HEK293 (cell line): Measurements from ENCODE around the gene FSTL5.

ENCODE experiments used
- CTCF ChIA-PET: fragments of 350-600 bp; formaldehyde crosslinking; extraction: SDS; loops from one replicate; lab custom pipeline; 2021; ENCODE audit warnings: antibody characterized with exemption; lab: Yijun Ruan, JAX
- POLR2A ChIA-PET: fragments of 300-600 bp; formaldehyde crosslinking; extraction: SDS; loops from one replicate; lab custom pipeline; 2020; ENCODE audit warnings: antibody characterized with exemption, inconsistent platforms; lab: Yijun Ruan, JAX
- H3K27ac ChIP-seq: fragments of 200-500 bp; sonication (Bioruptor generic); 2 replicates; pipeline ENCODE4 v1.5.1; 2014; ENCODE audit warnings: low read depth, low read length, control low read depth, inconsistent platforms; ENCODE audit errors: extremely low read depth
- H3K36me3 ChIP-seq, 2 experiments: fragments of 200-500 bp in 1 of 2; sonication (Bioruptor generic) in 1 of 2; 1 replicate in 1 of 2; 2 replicates in 1 of 2; pipeline ENCODE4 v1.5.1; 2014 to 2017; ENCODE audit warnings: inconsistent platforms in 2 of 2, low read length in 2 of 2; ENCODE audit not compliant: control insufficient read depth in 2 of 2, insufficient read depth in 1 of 2
- H3K4me1 ChIP-seq: fragments of 200-500 bp; sonication (Bioruptor generic); 2 replicates; pipeline ENCODE4 v1.5.1; 2014; ENCODE audit warnings: mild to moderate bottlenecking, low read length, inconsistent platforms; ENCODE audit not compliant: control insufficient read depth, insufficient read depth
- H3K4me3 ChIP-seq: 2 replicates; pipeline ENCODE4 v1.5.1; 2011; ENCODE audit warnings: low read depth, mild to moderate bottlenecking, control low read depth, low read length, moderate library complexity
- H3K9me3 ChIP-seq: fragments of 200-500 bp; sonication (Bioruptor generic); 2 replicates; pipeline ENCODE4 v1.5.1; 2014; ENCODE audit warnings: low read depth, low read length, inconsistent platforms; ENCODE audit not compliant: control insufficient read depth, insufficient read depth
- ATF2 ChIP-seq: fragments of 450-650 bp; formaldehyde crosslinking; IDR thresholded peaks from 2 replicates; pipeline ENCODE4 v1.5.1; 2016; ENCODE audit warnings: missing biosample characterization, missing genetic modification characterization, low read depth
- EGR2 ChIP-seq: fragments of 450-650 bp; formaldehyde crosslinking; IDR thresholded peaks from 2 replicates; pipeline ENCODE4 v1.5.1; 2016; ENCODE audit warnings: low read depth, missing biosample characterization, missing genetic modification characterization
- FEZF1 ChIP-seq: fragments of 450-650 bp; formaldehyde crosslinking; IDR thresholded peaks from 2 replicates; pipeline ENCODE4 v1.5.1; 2016; ENCODE audit warnings: missing biosample characterization, missing genetic modification characterization
- OSR2 ChIP-seq: fragments of 450-650 bp; formaldehyde crosslinking; IDR thresholded peaks from 2 replicates; pipeline ENCODE4 v1.5.1; 2016; ENCODE audit warnings: missing biosample characterization, missing genetic modification characterization
- SCRT2 ChIP-seq: fragments of 450-650 bp; formaldehyde crosslinking; IDR thresholded peaks from 2 replicates; pipeline ENCODE4 v1.5.1; 2016; ENCODE audit warnings: missing biosample characterization, missing genetic modification characterization
- ZBTB1 ChIP-seq: fragments of 450-650 bp; formaldehyde crosslinking; IDR thresholded peaks from 2 replicates; pipeline ENCODE4 v1.5.1; 2016; ENCODE audit warnings: missing biosample characterization, missing genetic modification characterization
- ZBTB48 ChIP-seq: fragments of 450-650 bp; formaldehyde crosslinking; IDR thresholded peaks from 2 replicates; pipeline ENCODE4 v1.5.1; 2016; ENCODE audit warnings: missing biosample characterization, missing genetic modification characterization
- ZIC2 ChIP-seq: fragments of 450-650 bp; formaldehyde crosslinking; IDR thresholded peaks from 2 replicates; pipeline ENCODE4 v1.5.1; 2016; ENCODE audit warnings: missing biosample characterization, missing genetic modification characterization
- ZNF138 ChIP-seq: fragments of 450-650 bp; formaldehyde crosslinking; IDR thresholded peaks from 2 replicates; pipeline ENCODE4 v1.5.1; 2016; ENCODE audit warnings: missing biosample characterization, missing genetic modification characterization, borderline replicate concordance
- ZNF157 ChIP-seq: fragments of 450-650 bp; formaldehyde crosslinking; IDR thresholded peaks from 2 replicates; pipeline ENCODE4 v1.5.1; 2016; ENCODE audit warnings: missing biosample characterization, missing genetic modification characterization
- ZNF221 ChIP-seq: fragments of 450-650 bp; formaldehyde crosslinking; IDR thresholded peaks from 2 replicates; pipeline ENCODE4 v1.5.1; 2017; ENCODE audit warnings: missing biosample characterization, missing genetic modification characterization, borderline replicate concordance
- ZNF23 ChIP-seq: fragments of 450-650 bp; formaldehyde crosslinking; IDR thresholded peaks from 2 replicates; pipeline ENCODE4 v1.5.1; 2016; ENCODE audit warnings: missing biosample characterization, missing genetic modification characterization, borderline replicate concordance
- ZNF248 ChIP-seq: fragments of 450-650 bp; formaldehyde crosslinking; IDR thresholded peaks from 2 replicates; pipeline ENCODE4 v1.5.1; 2017; ENCODE audit warnings: missing biosample characterization, missing genetic modification characterization
- ZNF416 ChIP-seq: fragments of 450-650 bp; formaldehyde crosslinking; IDR thresholded peaks from 2 replicates; pipeline ENCODE4 v1.5.1; 2016; ENCODE audit warnings: missing biosample characterization, missing genetic modification characterization
- ZNF423 ChIP-seq: fragments of 450-650 bp; formaldehyde crosslinking; IDR thresholded peaks from 2 replicates; pipeline ENCODE4 v1.5.1; 2016; ENCODE audit warnings: missing biosample characterization, missing genetic modification characterization
- ZNF433 ChIP-seq: fragments of 450-650 bp; formaldehyde crosslinking; IDR thresholded peaks from 2 replicates; pipeline ENCODE4 v1.5.1; 2016; ENCODE audit warnings: missing biosample characterization, missing genetic modification characterization, low read depth
- ZNF529 ChIP-seq: fragments of 450-650 bp; formaldehyde crosslinking; IDR thresholded peaks from 2 replicates; pipeline ENCODE4 v1.5.1; 2017; ENCODE audit warnings: missing genetic modification characterization, missing biosample characterization; ENCODE audit not compliant: insufficient replicate concordance
- ZNF621 ChIP-seq: fragments of 450-650 bp; formaldehyde crosslinking; IDR thresholded peaks from 2 replicates; pipeline ENCODE4 v1.5.1; 2017; ENCODE audit warnings: missing biosample characterization, missing genetic modification characterization
- ZNF658 ChIP-seq: fragments of 450-650 bp; formaldehyde crosslinking; IDR thresholded peaks from 2 replicates; pipeline ENCODE4; 2016; ENCODE audit warnings: missing biosample characterization, missing genetic modification characterization
- ZNF677 ChIP-seq: fragments of 450-650 bp; IDR thresholded peaks from 2 replicates; pipeline ENCODE4 v1.5.0; 2018; ENCODE audit warnings: missing biosample characterization, mild to moderate bottlenecking, missing genetic modification characterization, moderate library complexity
- ZNF843 ChIP-seq: fragments of 450-650 bp; formaldehyde crosslinking; IDR thresholded peaks from 2 replicates; pipeline ENCODE4 v1.5.1; 2016; ENCODE audit warnings: missing biosample characterization, missing genetic modification characterization
- TF ChIP-seq, protein P1 (sequence below): fragments of 450-650 bp; formaldehyde crosslinking; IDR thresholded peaks from 2 replicates; pipeline ENCODE4; 2016; ENCODE audit warnings: missing biosample characterization, missing genetic modification characterization
- TF ChIP-seq, protein P2 (sequence below): fragments of 450-650 bp; formaldehyde crosslinking; conservative IDR thresholded peaks from 2 replicates; pipeline ENCODE4 v1.5.1; 2016; ENCODE audit warnings: low read depth, missing biosample characterization, missing genetic modification characterization
- TF ChIP-seq, protein P3 (sequence below): fragments of 450-650 bp; formaldehyde crosslinking; IDR thresholded peaks from 2 replicates; pipeline ENCODE4 v1.5.1; 2016; ENCODE audit warnings: missing biosample characterization, missing genetic modification characterization
- TF ChIP-seq, protein P4 (sequence below): fragments of 450-650 bp; formaldehyde crosslinking; IDR thresholded peaks from 2 replicates; pipeline ENCODE4 v1.5.1; 2016; ENCODE audit warnings: missing biosample characterization, missing genetic modification characterization
- TF ChIP-seq, protein P5 (sequence below): fragments of 450-650 bp; formaldehyde crosslinking; IDR thresholded peaks from 2 replicates; pipeline ENCODE4 v1.5.1; 2016; ENCODE audit warnings: missing biosample characterization, missing genetic modification characterization

The FSTL5 gene

DNA sequence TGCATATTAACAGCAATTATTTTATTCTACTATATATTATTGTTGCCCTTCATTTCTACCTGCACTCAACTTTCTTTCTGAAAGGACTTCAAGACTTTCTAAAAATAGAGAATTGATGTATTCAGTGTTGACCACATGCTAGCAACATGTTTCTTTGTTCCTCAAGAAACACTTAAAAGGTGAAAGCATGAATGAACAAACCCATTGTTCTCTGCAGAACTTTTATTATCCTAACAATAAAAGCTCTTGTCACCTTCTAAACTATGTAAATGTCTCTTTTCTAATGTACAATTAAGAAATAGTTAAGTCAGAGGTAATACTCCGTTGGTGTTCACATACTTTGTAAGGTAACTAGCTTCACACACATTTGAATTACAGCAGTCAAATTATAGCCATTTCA lies 638.7 kb downstream of the FSTL5 start:
- ChIA-PET CTCF (no interaction called here), POLR2A (no interaction called here)
- Histone ChIP-seq H3K9me3 (no peaks in the 10 kb centered on the region), H3K4me1 (no peaks in the 10 kb centered on the region), H3K4me3 (no peak overlapping the region), H3K27ac (no peak overlapping the region), H3K36me3 (no peaks in the 10 kb centered on the region)
- TF ChIP-seq ZNF621 (tag by site-specific recombination) (no peak), EGR2 (no peak), SCRT2 (tag by site-specific recombination) (no peak), ZNF221 (tag by site-specific recombination) (no peak), ZNF248 (tag by site-specific recombination) (no peak), ZNF658 (tag by site-specific recombination) (no peak), ATF2 (tag by site-specific recombination) (no peak), ZNF157 (tag by site-specific recombination) (no peak), ZNF529 (tag by site-specific recombination) (no peak), ZBTB48 (tag by site-specific recombination) (no peak), OSR2 (tag by site-specific recombination) (no peak)
- TF ChIP-seq, protein P1, sequence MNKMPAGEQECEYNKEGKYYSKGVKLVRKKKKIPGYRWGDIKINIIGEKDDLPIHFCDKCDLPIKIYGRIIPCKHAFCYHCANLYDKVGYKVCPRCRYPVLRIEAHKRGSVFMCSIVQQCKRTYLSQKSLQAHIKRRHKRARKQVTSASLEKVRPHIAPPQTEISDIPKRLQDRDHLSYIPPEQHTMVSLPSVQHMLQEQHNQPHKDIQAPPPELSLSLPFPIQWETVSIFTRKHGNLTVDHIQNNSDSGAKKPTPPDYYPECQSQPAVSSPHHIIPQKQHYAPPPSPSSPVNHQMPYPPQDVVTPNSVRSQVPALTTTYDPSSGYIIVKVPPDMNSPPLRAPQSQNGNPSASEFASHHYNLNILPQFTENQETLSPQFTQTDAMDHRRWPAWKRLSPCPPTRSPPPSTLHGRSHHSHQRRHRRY (tag by site-specific recombination), result no peak

DNA sequence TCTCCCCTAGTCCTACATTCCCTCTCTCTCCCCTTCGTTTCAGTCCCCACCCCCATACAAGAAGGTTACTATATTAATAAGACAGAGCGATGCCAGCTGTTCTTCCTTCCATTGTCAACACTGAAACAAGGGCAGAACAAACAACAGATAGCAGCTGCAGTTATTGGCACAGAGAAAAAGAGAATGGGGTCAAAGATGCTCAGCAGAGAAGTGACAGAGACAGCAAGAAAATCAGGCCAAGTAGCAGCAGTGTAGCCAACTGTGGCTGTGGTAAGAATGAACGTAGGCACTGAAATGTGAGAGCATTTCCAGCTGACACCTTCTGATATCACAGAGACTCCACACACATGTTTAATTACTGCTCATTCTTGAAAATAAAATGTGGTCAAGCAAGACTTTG lies 641.8 kb downstream of the FSTL5 start:
- Histone ChIP-seq H3K9me3 (no peaks in the 10 kb centered on the region), H3K4me3 (no peak overlapping the region), H3K27ac (no peak overlapping the region), H3K4me1 (no peaks in the 10 kb centered on the region), H3K36me3 (no peaks in the 10 kb centered on the region)
- ChIA-PET POLR2A (no interaction called here), CTCF (no interaction called here)
- TF ChIP-seq ZNF423 (tag by site-specific recombination) (no peak), ZBTB1 (tag by site-specific recombination) (no peak), FEZF1 (no peak), ZNF23 (tag by site-specific recombination) (no peak), ZNF843 (no peak), ZNF248 (tag by site-specific recombination) (no peak), ZNF138 (tag by site-specific recombination) (no peak), ZIC2 (tag by site-specific recombination) (no peak), ZNF416 (no peak), ZNF677 (tag by site-specific recombination) (no peak), ZNF433 (tag by site-specific recombination) (no peak)
- TF ChIP-seq, protein P2, sequence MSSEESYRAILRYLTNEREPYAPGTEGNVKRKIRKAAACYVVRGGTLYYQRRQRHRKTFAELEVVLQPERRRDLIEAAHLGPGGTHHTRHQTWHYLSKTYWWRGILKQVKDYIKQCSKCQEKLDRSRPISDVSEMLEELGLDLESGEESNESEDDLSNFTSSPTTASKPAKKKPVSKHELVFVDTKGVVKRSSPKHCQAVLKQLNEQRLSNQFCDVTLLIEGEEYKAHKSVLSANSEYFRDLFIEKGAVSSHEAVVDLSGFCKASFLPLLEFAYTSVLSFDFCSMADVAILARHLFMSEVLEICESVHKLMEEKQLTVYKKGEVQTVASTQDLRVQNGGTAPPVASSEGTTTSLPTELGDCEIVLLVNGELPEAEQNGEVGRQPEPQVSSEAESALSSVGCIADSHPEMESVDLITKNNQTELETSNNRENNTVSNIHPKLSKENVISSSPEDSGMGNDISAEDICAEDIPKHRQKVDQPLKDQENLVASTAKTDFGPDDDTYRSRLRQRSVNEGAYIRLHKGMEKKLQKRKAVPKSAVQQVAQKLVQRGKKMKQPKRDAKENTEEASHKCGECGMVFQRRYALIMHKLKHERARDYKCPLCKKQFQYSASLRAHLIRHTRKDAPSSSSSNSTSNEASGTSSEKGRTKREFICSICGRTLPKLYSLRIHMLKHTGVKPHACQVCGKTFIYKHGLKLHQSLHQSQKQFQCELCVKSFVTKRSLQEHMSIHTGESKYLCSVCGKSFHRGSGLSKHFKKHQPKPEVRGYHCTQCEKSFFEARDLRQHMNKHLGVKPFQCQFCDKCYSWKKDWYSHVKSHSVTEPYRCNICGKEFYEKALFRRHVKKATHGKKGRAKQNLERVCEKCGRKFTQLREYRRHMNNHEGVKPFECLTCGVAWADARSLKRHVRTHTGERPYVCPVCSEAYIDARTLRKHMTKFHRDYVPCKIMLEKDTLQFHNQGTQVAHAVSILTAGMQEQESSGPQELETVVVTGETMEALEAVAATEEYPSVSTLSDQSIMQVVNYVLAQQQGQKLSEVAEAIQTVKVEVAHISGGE, result no peak
- TF ChIP-seq, protein P3, sequence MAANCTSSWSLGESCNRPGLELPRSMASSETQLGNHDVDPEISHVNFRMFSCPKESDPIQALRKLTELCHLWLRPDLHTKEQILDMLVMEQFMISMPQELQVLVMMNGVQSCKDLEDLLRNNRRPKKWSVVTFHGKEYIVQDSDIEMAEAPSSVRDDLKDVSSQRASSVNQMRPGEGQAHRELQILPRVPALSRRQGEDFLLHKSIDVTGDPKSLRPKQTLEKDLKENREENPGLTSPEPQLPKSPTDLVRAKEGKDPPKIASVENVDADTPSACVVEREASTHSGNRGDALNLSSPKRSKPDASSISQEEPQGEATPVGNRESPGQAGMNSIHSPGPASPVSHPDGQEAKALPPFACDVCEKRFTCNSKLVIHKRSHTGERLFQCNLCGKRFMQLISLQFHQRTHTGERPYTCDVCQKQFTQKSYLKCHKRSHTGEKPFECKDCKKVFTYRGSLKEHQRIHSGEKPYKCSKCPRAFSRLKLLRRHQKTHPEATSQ (tag by site-specific recombination), result no peak
- TF ChIP-seq, protein P4, sequence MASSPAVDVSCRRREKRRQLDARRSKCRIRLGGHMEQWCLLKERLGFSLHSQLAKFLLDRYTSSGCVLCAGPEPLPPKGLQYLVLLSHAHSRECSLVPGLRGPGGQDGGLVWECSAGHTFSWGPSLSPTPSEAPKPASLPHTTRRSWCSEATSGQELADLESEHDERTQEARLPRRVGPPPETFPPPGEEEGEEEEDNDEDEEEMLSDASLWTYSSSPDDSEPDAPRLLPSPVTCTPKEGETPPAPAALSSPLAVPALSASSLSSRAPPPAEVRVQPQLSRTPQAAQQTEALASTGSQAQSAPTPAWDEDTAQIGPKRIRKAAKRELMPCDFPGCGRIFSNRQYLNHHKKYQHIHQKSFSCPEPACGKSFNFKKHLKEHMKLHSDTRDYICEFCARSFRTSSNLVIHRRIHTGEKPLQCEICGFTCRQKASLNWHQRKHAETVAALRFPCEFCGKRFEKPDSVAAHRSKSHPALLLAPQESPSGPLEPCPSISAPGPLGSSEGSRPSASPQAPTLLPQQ (tag by site-specific recombination), result no peak
- TF ChIP-seq, protein P5, sequence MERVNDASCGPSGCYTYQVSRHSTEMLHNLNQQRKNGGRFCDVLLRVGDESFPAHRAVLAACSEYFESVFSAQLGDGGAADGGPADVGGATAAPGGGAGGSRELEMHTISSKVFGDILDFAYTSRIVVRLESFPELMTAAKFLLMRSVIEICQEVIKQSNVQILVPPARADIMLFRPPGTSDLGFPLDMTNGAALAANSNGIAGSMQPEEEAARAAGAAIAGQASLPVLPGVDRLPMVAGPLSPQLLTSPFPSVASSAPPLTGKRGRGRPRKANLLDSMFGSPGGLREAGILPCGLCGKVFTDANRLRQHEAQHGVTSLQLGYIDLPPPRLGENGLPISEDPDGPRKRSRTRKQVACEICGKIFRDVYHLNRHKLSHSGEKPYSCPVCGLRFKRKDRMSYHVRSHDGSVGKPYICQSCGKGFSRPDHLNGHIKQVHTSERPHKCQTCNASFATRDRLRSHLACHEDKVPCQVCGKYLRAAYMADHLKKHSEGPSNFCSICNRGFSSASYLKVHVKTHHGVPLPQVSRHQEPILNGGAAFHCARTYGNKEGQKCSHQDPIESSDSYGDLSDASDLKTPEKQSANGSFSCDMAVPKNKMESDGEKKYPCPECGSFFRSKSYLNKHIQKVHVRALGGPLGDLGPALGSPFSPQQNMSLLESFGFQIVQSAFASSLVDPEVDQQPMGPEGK (tag by site-specific recombination), result no peak
